NCI-H82 treated with DMSO at 0.1 percent for 48 hours (cell line): ENCODE results near the gene B4GALT5.
"Not testable (repeated sequence)": the region's sequence is repeated elsewhere in the genome, so short reads cannot be mapped to it uniquely, and the experiment has no call there.

Source experiments
- DNase-seq: peaks from one replicate; lab custom pipeline; 2025; ENCODE audit not compliant: unreplicated experiment; lab: John Stamatoyannopoulos, UW

B4GALT5 gene

GRCh38 chr20:49737260-49737659 lies 23.6 kb upstream of the B4GALT5 start:
- no peak for DNase-seq

- no peak for DNase-seq
Measured at GRCh38 chr20:49729780-49730179, 16.1 kb upstream of the B4GALT5 start.

GRCh38 chr20:49727894-49728885 lies 14.5 kb upstream of the B4GALT5 start:
- DNase-seq: no peak

- DNase-seq: no peak
Measured at GRCh38 chr20:49727478-49727877, 13.8 kb upstream of the B4GALT5 start.

- no peak for DNase-seq
Measured at GRCh38 chr20:49725694-49726093, 12.0 kb upstream of the B4GALT5 start.

- not testable (repeated sequence) for DNase-seq
Measured at GRCh38 chr20:49725224-49725606, 11.5 kb upstream of the B4GALT5 start.

- DNase-seq: no peak
Measured at GRCh38 chr20:49724408-49725223, 10.9 kb upstream of the B4GALT5 start.

- not testable (repeated sequence) for DNase-seq
Measured at GRCh38 chr20:49723758-49724157, 10.1 kb upstream of the B4GALT5 start.

GRCh38 chr20:49721326-49721725 lies 7.6 kb upstream of the B4GALT5 start:
- not testable (repeated sequence) for DNase-seq

- DNase-seq: no peak
Measured at GRCh38 chr20:49715466-49715865, 1.8 kb upstream of the B4GALT5 start.

GRCh38 chr20:49712996-49713752 lies 504 bp downstream of the B4GALT5 start:
- no peak for DNase-seq

GRCh38 chr20:49712646-49712995 lies 1.1 kb downstream of the B4GALT5 start:
- DNase-seq: no peak

- DNase-seq: no peak
Measured at GRCh38 chr20:49712118-49712517, 1.6 kb downstream of the B4GALT5 start.

GRCh38 chr20:49711667-49711987 lies 2.1 kb downstream of the B4GALT5 start:
- no peak for DNase-seq

- no peak for DNase-seq
Measured at GRCh38 chr20:49710971-49711666, 2.6 kb downstream of the B4GALT5 start.

GRCh38 chr20:49707118-49707517 lies 6.6 kb downstream of the B4GALT5 start:
- no peak for DNase-seq

- DNase-seq: no peak
Measured at GRCh38 chr20:49706630-49707091, 7.0 kb downstream of the B4GALT5 start.

- not testable (repeated sequence) for DNase-seq
Measured at GRCh38 chr20:49705893-49706292, 7.8 kb downstream of the B4GALT5 start.

GRCh38 chr20:49705358-49705757 lies 8.3 kb downstream of the B4GALT5 start:
- DNase-seq: no peak

GRCh38 chr20:49704932-49705336 lies 8.7 kb downstream of the B4GALT5 start:
- no peak for DNase-seq

GRCh38 chr20:49701916-49702315 lies 11.8 kb downstream of the B4GALT5 start:
- DNase-seq: no peak
